Epithelial cell of proximal tubule (primary cell): ENCODE data around the gene USP3. TPM values are rescaled to one million over a fixed set of nuclear protein-coding genes. Genes with fewer than 3 reads are reported as not detected.
A peak's percentile ranks its signal among the peaks of the same experiment; 100 is the strongest.

Experiments used
- DNase-seq: peaks from one replicate; pipeline ENCODE4 v3.0.0-alpha.2; 2011; ENCODE audit warnings: low read depth
- H3K4me3 ChIP-seq: 2 replicates; pipeline ENCODE4 v1.5.1; 2011; ENCODE audit warnings: low read depth, mild to moderate bottlenecking, low read length
- total RNA-seq: library from RNA; depleted of rRNA; stranded (reverse); fragments of >200 nt; gene quantifications from 2 replicates; pipeline ENCODE4 v1.2.3, GENCODE V29; 2015
- TF ChIP-seq, protein P1 (sequence below): conservative IDR thresholded peaks from 2 replicates; pipeline ENCODE4 v1.5.1; 2012; ENCODE audit warnings: low read depth, mild to moderate bottlenecking, low read length

Gene USP3
- total RNA-seq, 1 donor from 2014 or later = 34.2 TPM

- H3K4me3 ChIP-seq = no peak overlapping the region
- no peak for DNase-seq
- TF ChIP-seq, protein P1, sequence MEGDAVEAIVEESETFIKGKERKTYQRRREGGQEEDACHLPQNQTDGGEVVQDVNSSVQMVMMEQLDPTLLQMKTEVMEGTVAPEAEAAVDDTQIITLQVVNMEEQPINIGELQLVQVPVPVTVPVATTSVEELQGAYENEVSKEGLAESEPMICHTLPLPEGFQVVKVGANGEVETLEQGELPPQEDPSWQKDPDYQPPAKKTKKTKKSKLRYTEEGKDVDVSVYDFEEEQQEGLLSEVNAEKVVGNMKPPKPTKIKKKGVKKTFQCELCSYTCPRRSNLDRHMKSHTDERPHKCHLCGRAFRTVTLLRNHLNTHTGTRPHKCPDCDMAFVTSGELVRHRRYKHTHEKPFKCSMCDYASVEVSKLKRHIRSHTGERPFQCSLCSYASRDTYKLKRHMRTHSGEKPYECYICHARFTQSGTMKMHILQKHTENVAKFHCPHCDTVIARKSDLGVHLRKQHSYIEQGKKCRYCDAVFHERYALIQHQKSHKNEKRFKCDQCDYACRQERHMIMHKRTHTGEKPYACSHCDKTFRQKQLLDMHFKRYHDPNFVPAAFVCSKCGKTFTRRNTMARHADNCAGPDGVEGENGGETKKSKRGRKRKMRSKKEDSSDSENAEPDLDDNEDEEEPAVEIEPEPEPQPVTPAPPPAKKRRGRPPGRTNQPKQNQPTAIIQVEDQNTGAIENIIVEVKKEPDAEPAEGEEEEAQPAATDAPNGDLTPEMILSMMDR = no peak
These were observed 43.0 kb upstream of the USP3 start for GRCh38 chr15:63461230-63461985.

DNA sequence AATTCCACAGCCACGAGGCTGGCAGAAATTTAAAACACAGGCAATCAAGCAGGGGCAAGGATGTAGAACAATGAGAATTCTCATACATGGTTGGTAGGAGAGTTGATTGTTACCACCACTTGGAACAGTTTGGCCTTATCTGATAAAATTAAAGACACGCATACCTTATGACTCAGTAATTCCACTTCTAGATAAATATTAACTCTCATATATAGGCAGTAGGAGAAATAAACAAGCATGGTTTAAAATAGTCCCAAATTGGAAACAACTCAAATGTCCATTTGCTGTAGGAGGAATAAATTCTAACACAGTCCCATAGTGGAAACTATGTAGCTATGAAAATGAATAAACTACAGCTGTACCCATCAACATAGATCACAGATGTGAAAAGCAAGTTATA lies 42.3 kb upstream of the USP3 start:
- H3K4me3 ChIP-seq = no peak overlapping the region
- DNase-seq = no peak
- TF ChIP-seq, protein P1 = no peak

GRCh38 chr15:63463036-63463435 lies 41.4 kb upstream of the USP3 start:
- no peak for DNase-seq
- TF ChIP-seq, protein P1 = no peak
- no peak overlapping the region for H3K4me3 ChIP-seq

GRCh38 chr15:63463793-63464192 lies 40.6 kb upstream of the USP3 start:
- no peak for DNase-seq
- no peak overlapping the region for H3K4me3 ChIP-seq
- TF ChIP-seq, protein P1 = no peak

DNA sequence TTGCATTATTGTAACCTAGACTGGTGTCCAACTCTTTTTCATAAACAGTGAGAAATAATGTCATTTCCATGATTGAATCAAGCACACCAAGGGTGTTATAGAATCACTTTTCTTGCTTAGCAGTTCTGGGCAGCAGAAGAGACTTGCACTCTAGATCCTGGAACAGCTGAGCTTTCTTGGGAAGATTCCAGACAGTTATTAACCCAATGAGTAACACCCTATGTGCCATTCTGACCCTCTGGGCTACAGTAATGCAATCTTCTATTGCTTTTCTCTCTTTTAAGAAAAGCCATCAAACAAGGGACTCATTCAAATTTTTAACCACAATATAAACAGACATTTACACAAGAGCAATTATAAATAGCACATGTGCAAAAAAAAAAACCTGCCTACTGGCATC lies 39.3 kb upstream of the USP3 start:
- H3K4me3 ChIP-seq = no peak overlapping the region
- no peak for DNase-seq
- TF ChIP-seq, protein P1 = no peak

DNA sequence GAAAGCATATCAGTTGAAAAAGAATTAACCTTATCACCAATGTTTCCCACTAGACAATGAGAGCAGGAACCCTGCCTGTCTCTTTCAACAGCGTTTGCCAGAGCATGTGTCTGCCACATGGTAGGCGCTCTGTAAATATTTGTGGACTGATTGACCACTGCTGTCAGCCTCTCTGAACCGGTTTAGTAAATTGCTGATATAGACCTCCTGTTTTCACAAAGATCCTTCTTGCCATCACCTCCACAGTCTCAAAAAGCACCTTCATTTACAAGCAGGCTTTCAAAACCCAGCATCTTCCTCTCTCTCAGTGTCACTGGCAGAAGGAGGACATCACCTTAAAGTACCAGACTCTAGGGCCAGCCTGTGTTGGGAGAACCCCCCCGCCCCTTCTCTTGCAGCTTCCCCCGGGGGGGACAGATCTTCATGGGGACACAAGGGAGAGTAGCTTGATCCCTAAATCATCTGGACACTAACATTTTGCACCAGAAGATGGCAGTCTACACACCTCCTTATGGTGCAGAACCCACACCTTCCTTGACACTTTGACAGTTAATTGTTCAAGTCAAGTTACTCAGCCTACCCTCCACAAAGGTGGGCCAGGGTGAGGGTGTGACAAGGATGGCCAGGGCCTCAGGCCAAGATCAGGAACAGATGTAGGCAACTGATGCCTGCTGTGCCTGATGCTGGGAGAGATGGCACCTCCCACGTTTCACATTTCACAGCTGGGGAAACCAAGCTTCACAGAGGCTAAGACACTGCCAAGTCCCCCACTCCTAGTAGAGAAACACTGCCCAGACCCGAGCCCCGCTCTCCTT lies 37.8 kb upstream of the USP3 start:
- no peak overlapping the region for H3K4me3 ChIP-seq
- no peak for DNase-seq
- TF ChIP-seq, protein P1 = peak; percentile 71
